ENCODE measurements around the gene ADCY10. TPM values are rescaled to one million over a fixed set of nuclear protein-coding genes. Genes with fewer than 3 reads are reported as not detected.

The ADCY10 gene
- total and polyA plus RNA-seq, 2 donors (not counting 3 experiments of a cell fraction or from before 2014, with no cell fraction given) = not detected

- FAIRE-seq = no peak
- no TSS peak for BruUV-seq (replicated peaks)
- Histone ChIP-seq H3K4me2 (ENCODE audit: insufficient read depth, low read length) (no peak overlapping the region), H3K27me3 (ENCODE audit: control insufficient read depth in 2 of 2, insufficient read depth in 2 of 2, low read length in 2 of 2) (no peaks in the 10 kb centered on the region), H3K4me3 (replicated peaks in 1 of 3; ENCODE audit: insufficient read depth in 1 of 3, low read depth in 1 of 3, low read length in 3 of 3) (no peak overlapping the region), H3K27ac (ENCODE audit: insufficient read depth, low read depth, low read length) (no peak overlapping the region), H3K79me2 (ENCODE audit: control insufficient read depth, insufficient read depth, low read length) (no peaks in the 10 kb centered on the region), H2AFZ (ENCODE audit: low read depth, low read length) (no peak overlapping the region), H3K4me1 (ENCODE audit: control insufficient read depth, extremely low read depth, insufficient read depth, low read length) (peaks cover 5% of the 10 kb centered on the region), H3K36me3 (ENCODE audit: control insufficient read depth in 2 of 2, extremely low read depth in 1 of 2, insufficient read depth in 2 of 2, low read length in 2 of 2) (no peaks in the 10 kb centered on the region), H3K9ac (replicated peaks; ENCODE audit: extremely low read depth, insufficient read depth, low read length) (no peak overlapping the region), H3K9me1 (replicated peaks; ENCODE audit: control insufficient read depth, extremely low read depth, insufficient read depth, low read length) (no peaks in the 10 kb centered on the region), H4K20me1 (replicated peaks; ENCODE audit: control insufficient read depth, extremely low read depth, insufficient read depth, low read length) (no peaks in the 10 kb centered on the region), H3K9me3 (replicated peaks; ENCODE audit: control insufficient read depth, insufficient read depth, low read length) (no peaks in the 10 kb centered on the region)
- ChIA-PET CTCF (no interaction called here), POLR2A (no interaction called here)
- TF ChIP-seq MYC (IDR thresholded peaks at IDR 0.05; ENCODE audit: low read depth, low read length) (no peak), POLR2A (IDR thresholded peaks at IDR 0.05; ENCODE audit: low read depth, low read length) (no peak), POLR2AphosphoS5 (IDR thresholded peaks at IDR 0.05; ENCODE audit: insufficient read depth, low read depth, low read length) (no peak), EZH2 (IDR thresholded peaks at IDR 0.05; ENCODE audit: borderline replicate concordance, low read depth, low read length, severe bottlenecking) (no peak), FOS (IDR thresholded peaks at IDR 0.05; ENCODE audit: borderline replicate concordance, insufficient read depth, low read length) (no peak), JUN (IDR thresholded peaks at IDR 0.05; ENCODE audit: borderline replicate concordance, insufficient read depth, insufficient read length, low read depth) (no peak), GATA2 (IDR thresholded peaks at IDR 0.05; ENCODE audit: insufficient read depth, insufficient read length, low read depth, low read length) (no peak), CTCF (IDR thresholded peaks at IDR 0.05; ENCODE audit: extremely low read depth in 1 of 2, insufficient read depth in 1 of 2, low read depth in 1 of 2, low read length in 2 of 2) (no peak)
- TF ChIP-seq, protein P1, sequence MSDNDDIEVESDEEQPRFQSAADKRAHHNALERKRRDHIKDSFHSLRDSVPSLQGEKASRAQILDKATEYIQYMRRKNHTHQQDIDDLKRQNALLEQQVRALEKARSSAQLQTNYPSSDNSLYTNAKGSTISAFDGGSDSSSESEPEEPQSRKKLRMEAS (IDR thresholded peaks at IDR 0.05; ENCODE audit: insufficient read depth, insufficient read length) = no peak
- DNase-seq (ENCODE audit: low read depth, low spot score) = no peak
- dilution Hi-C loops (cut with MboI; ENCODE audit: extremely low pct_ligation_motif_present, low sequenced_read_pairs) (no loop called here), intact Hi-C loops (cut with micrococcal nuclease) (loop anchor here (2.0 kb wide), 1 partner anchor 13 kb away; no protein-coding TSS in a partner anchor)
Measured at GRCh38 chr1:167923324-167924056, 9.6 kb upstream of the ADCY10 start.
